Measurements from ENCODE around the gene CHSY1. TPM values are rescaled to one million over a fixed set of nuclear protein-coding genes. Genes with fewer than 3 reads are reported as not detected.

Gene CHSY1
- total RNA-seq, 1 experiment from 2014 or later = 29.8 TPM

GRCh38 chr15:101213570-101213969 lies 38.3 kb downstream of the CHSY1 start:
- no peak for TF ChIP-seq CTCF (IDR thresholded peaks at IDR 0.05; ENCODE audit: unreplicated experiment)
- CTCF ChIA-PET = no interaction called here
- BruUV-seq (replicated peaks) = no TSS peak
- Mint-ChIP-seq H3K36me3 (ENCODE audit: insufficient read depth, unreplicated experiment) (peaks cover 9% of the 10 kb centered on the region), H3K4me3 (ENCODE audit: unreplicated experiment) (no peak overlapping the region), H3K4me1 (ENCODE audit: insufficient read depth, unreplicated experiment) (peaks cover 27% of the 10 kb centered on the region), H3K27ac (ENCODE audit: low read depth, unreplicated experiment) (peak overlapping the region; percentile 28), H3K9me3 (ENCODE audit: unreplicated experiment) (no peaks in the 10 kb centered on the region), H3K27me3 (ENCODE audit: insufficient read depth, unreplicated experiment) (no peaks in the 10 kb centered on the region)
- intact Hi-C loops (cut with micrococcal nuclease) = no loop called here
- no peak for DNase-seq (ENCODE audit: unreplicated experiment)
- POLR2A ChIA-PET = interaction anchor here (0.6 kb wide), 1 partner anchor 17 kb away, joined by 3 read pairs; no protein-coding TSS in a partner anchor

GRCh38 chr15:101213147-101213546 lies 38.7 kb downstream of the CHSY1 start:
- intact Hi-C loops (cut with micrococcal nuclease) = no loop called here
- CTCF ChIA-PET = no interaction called here
- H3K4me3 Mint-ChIP-seq (ENCODE audit: unreplicated experiment) = no peak overlapping the region
- peak overlapping the region; percentile 28 for H3K27ac Mint-ChIP-seq (ENCODE audit: low read depth, unreplicated experiment)
- peaks cover 27% of the 10 kb centered on the region for H3K4me1 Mint-ChIP-seq (ENCODE audit: insufficient read depth, unreplicated experiment)
- POLR2A ChIA-PET = interaction anchor here (0.6 to 0.7 kb wide), 3 partner anchors 18 to 195 kb away, joined by 3 to 5 read pairs (median 4); no protein-coding TSS in a partner anchor
- H3K36me3 Mint-ChIP-seq (ENCODE audit: insufficient read depth, unreplicated experiment) = peaks cover 9% of the 10 kb centered on the region
- no peaks in the 10 kb centered on the region for H3K27me3 Mint-ChIP-seq (ENCODE audit: insufficient read depth, unreplicated experiment)
- H3K9me3 Mint-ChIP-seq (ENCODE audit: unreplicated experiment) = no peaks in the 10 kb centered on the region
- no peak for TF ChIP-seq CTCF (IDR thresholded peaks at IDR 0.05; ENCODE audit: unreplicated experiment)
- DNase-seq (ENCODE audit: unreplicated experiment) = no peak
- no TSS peak for BruUV-seq (replicated peaks)

- POLR2A ChIA-PET = interaction anchor here (0.6 kb wide), 1 partner anchor 83 kb away, joined by 3 read pairs; the partner anchor contains the start of gene SNRPA1
- intact Hi-C loops (cut with micrococcal nuclease) = no loop called here
- Mint-ChIP-seq H3K27me3 (ENCODE audit: insufficient read depth, unreplicated experiment) (no peaks in the 10 kb centered on the region), H3K27ac (ENCODE audit: low read depth, unreplicated experiment) (no peak overlapping the region), H3K9me3 (ENCODE audit: unreplicated experiment) (no peaks in the 10 kb centered on the region), H3K4me1 (ENCODE audit: insufficient read depth, unreplicated experiment) (peaks cover 33% of the 10 kb centered on the region), H3K36me3 (ENCODE audit: insufficient read depth, unreplicated experiment) (peaks cover 9% of the 10 kb centered on the region), H3K4me3 (ENCODE audit: unreplicated experiment) (no peak overlapping the region)
- TF ChIP-seq CTCF (IDR thresholded peaks at IDR 0.05; ENCODE audit: unreplicated experiment) = no peak
- CTCF ChIA-PET = no interaction called here
- DNase-seq (ENCODE audit: unreplicated experiment) = no peak
- no TSS peak for BruUV-seq (replicated peaks)
These were observed 40.0 kb downstream of the CHSY1 start for GRCh38 chr15:101211897-101212296.

GRCh38 chr15:101210466-101210865 lies 41.4 kb downstream of the CHSY1 start:
- POLR2A ChIA-PET = interaction anchor here (0.8 to 1.0 kb wide), 2 partner anchors 21 to 40 kb away, joined by 3 to 4 read pairs; no protein-coding TSS in a partner anchor

More at GRCh38 chr15:101210466-101210865, 41.4 kb downstream of the CHSY1 start:
- peaks cover 25% of the 10 kb centered on the region for H3K4me1 Mint-ChIP-seq (ENCODE audit: insufficient read depth, unreplicated experiment)
- intact Hi-C loops (cut with micrococcal nuclease) = no loop called here
- H3K27ac Mint-ChIP-seq (ENCODE audit: low read depth, unreplicated experiment) = no peak overlapping the region
- CTCF ChIA-PET = interaction anchor here (0.6 kb wide), 1 partner anchor 86 kb away, joined by 3 read pairs; no protein-coding TSS in a partner anchor
- H3K36me3 Mint-ChIP-seq (ENCODE audit: insufficient read depth, unreplicated experiment) = no peaks in the 10 kb centered on the region
- no peak for TF ChIP-seq CTCF (IDR thresholded peaks at IDR 0.05; ENCODE audit: unreplicated experiment)
- no TSS peak for BruUV-seq (replicated peaks)
- H3K27me3 Mint-ChIP-seq (ENCODE audit: insufficient read depth, unreplicated experiment) = no peaks in the 10 kb centered on the region
- H3K9me3 Mint-ChIP-seq (ENCODE audit: unreplicated experiment) = no peaks in the 10 kb centered on the region
- H3K4me3 Mint-ChIP-seq (ENCODE audit: unreplicated experiment) = no peak overlapping the region
- no peak for DNase-seq (ENCODE audit: unreplicated experiment)
